ENCODE measurements around the gene HMGCL.

GRCh38 chr1:23806280-23806679, 18.9 kb downstream of the HMGCL start:
- TF ChIP-seq EZH2phosphoT487 (IDR thresholded peaks at IDR 0.05; ENCODE audit: low read length) (no peak), EZH2 (optimal IDR thresholded peaks at IDR 0.05; ENCODE audit: low read depth, low read length) (no peak)
- TF ChIP-seq, protein P1, sequence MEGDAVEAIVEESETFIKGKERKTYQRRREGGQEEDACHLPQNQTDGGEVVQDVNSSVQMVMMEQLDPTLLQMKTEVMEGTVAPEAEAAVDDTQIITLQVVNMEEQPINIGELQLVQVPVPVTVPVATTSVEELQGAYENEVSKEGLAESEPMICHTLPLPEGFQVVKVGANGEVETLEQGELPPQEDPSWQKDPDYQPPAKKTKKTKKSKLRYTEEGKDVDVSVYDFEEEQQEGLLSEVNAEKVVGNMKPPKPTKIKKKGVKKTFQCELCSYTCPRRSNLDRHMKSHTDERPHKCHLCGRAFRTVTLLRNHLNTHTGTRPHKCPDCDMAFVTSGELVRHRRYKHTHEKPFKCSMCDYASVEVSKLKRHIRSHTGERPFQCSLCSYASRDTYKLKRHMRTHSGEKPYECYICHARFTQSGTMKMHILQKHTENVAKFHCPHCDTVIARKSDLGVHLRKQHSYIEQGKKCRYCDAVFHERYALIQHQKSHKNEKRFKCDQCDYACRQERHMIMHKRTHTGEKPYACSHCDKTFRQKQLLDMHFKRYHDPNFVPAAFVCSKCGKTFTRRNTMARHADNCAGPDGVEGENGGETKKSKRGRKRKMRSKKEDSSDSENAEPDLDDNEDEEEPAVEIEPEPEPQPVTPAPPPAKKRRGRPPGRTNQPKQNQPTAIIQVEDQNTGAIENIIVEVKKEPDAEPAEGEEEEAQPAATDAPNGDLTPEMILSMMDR (IDR thresholded peaks at IDR 0.05; ENCODE audit: low read length) = no peak

Data from MM.1S (cell line).